ENCODE data around the gene AWAT2. TPM values are rescaled to one million over a fixed set of nuclear protein-coding genes. Genes with fewer than 3 reads are reported as not detected.

The AWAT2 gene
- total and polyA plus RNA-seq, 9 of the 15 experiments (the other 6 are each of a cell fraction or from before 2014, with no cell fraction given): not detected

- H3K4me1 ChIP-seq (replicated peaks in 1 of 2; ENCODE audit: control insufficient read depth in 2 of 2, insufficient read depth in 2 of 2, low read length in 2 of 2): no peaks in the 10 kb centered on the region
- no peak overlapping the region for H3K4me3 ChIP-seq
- H2AFZ ChIP-seq (ENCODE audit: low read depth, low read length): no peak overlapping the region
- ATAC-seq: peak; percentile 82
- no peaks in the 10 kb centered on the region for H3K79me2 ChIP-seq (ENCODE audit: control insufficient read depth, insufficient read depth, low read length)
- no peaks in the 10 kb centered on the region; the same call in 1 of the 2 replicates for H4K20me1 ChIP-seq (replicated peaks; ENCODE audit: control insufficient read depth, insufficient read depth, low read length)
- no peaks in the 10 kb centered on the region for H3K36me3 ChIP-seq (ENCODE audit: control insufficient read depth, insufficient read depth, low read length)
- in situ Hi-C loops (cut with MboI) (loop anchor here (5.0 to 25.0 kb wide), 2 partner anchors 67 to 493 kb away; no protein-coding TSS in a partner anchor), intact Hi-C loops (cut with micrococcal nuclease) (loop anchor here (1.0 to 10.0 kb wide), 4 partner anchors 404 to 606 kb away; no protein-coding TSS in a partner anchor)
- H3K27me3 ChIP-seq (ENCODE audit: control insufficient read depth in 2 of 2, insufficient read depth in 2 of 2, low read length in 2 of 2): no peaks in the 10 kb centered on the region
- H3K27ac ChIP-seq (ENCODE audit: extremely low read depth, low read depth, low read length): no peak overlapping the region
- no TSS peak for BruUV-seq (replicated peaks)
- no peaks in the 10 kb centered on the region for H3K9me1 ChIP-seq (ENCODE audit: control insufficient read depth, insufficient read depth, low read length)
- H3K9ac ChIP-seq (ENCODE audit: insufficient read depth in 1 of 2, low read depth in 2 of 2, low read length in 2 of 2): no peak overlapping the region
- 0% methylated on average over 4 of the region's 4 CpGs for whole genome bisulfite sequencing (ENCODE audit: insufficient coverage, low coverage, missing lambda C conversion rate)
- no peaks in the 10 kb centered on the region for H3K9me3 ChIP-seq (replicated peaks; ENCODE audit: control insufficient read depth, insufficient read depth, low read depth, low read length)
- peak; percentile 47 to 65 (median 56) for DNase-seq (ENCODE audit: extremely low read depth in 1 of 4, low spot score in 3 of 4)
- no peak overlapping the region for H3K4me2 ChIP-seq (ENCODE audit: insufficient read depth, low read length)
- ChIA-PET POLR2A (no interaction called here), CTCF (ENCODE audit: low intra/inter-chr PET ratio) (interaction anchor here (1.0 kb wide), 2 partner anchors 537 to 611 kb away, joined by 3 read pairs; no protein-coding TSS in a partner anchor)
- TF ChIP-seq SMC3 (conservative IDR thresholded peaks at IDR 0.05; ENCODE audit: insufficient read depth, low read depth, low read length) (peak; percentile 53), CTCF (IDR thresholded peaks at IDR 0.05 in 2 of 3, conservative IDR thresholded peaks at IDR 0.05 in 1 of 3; ENCODE audit: insufficient read depth in 2 of 3, low read depth in 1 of 3, low read length in 3 of 3) (peak; percentile 69 to 79 (median 72)), REST (IDR thresholded peaks at IDR 0.05; ENCODE audit: borderline replicate concordance) (peak; percentile 39; the same call in 1 of the 2 replicates), REST (CRISPR knock-in tag; IDR thresholded peaks at IDR 0.05; ENCODE audit: low read depth) (no peak), RAD21 (CRISPR knock-in tag; conservative IDR thresholded peaks at IDR 0.05 in 1 of 2, IDR thresholded peaks at IDR 0.05 in 1 of 2) (peak; percentile 25 to 68), EWSR1 (IDR thresholded peaks at IDR 0.05; ENCODE audit: borderline replicate concordance, low read depth, partially characterized antibody) (no peak), KDM1A (IDR thresholded peaks at IDR 0.05) (no peak)
- FAIRE-seq: peak; percentile 91
These were observed 19.4 kb downstream of the AWAT2 start for GRCh38 chrX:70030301-70030767.
